ENCODE results near the gene FBRSL1. TPM values are rescaled to one million over a fixed set of nuclear protein-coding genes. Genes with fewer than 3 reads are reported as not detected.

The FBRSL1 gene
- total and polyA plus RNA-seq, 2 of the 8 experiments (the other 6 are each of a cell fraction or from before 2014, with no cell fraction given) = 18.4 to 109 TPM

DNA sequence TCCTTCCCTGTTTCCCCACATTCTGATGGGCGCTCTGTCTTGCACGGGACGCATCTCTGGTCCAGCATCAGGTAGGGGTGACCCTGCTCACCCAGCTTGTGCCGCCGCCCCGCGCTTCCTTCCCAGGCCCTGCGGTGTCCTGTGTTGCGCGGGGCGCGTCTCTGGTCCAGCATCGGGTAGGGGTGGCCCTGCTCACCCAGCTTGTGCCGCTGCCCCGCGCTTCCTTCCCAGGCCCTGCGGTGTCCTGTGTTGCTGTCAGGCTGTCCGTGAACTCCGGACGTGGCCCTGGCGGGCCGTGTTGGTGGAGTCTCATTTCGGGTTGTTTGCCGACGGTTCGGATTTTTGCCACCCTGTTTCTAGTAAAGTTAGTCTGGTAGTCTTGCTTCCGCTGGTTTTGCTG, 6.8 kb downstream of the FBRSL1 start:
- no peak for DNase-seq (ENCODE audit: low read depth in 1 of 2, low spot score in 2 of 2)
- Histone ChIP-seq H3K56ac (replicated peaks; ENCODE audit: insufficient read length, low read depth, low read length) (no peak overlapping the region), H3K79me1 (ENCODE audit: low read depth, low read length) (peaks cover 34% of the 10 kb centered on the region), H2AFZ (ENCODE audit: low read length) (no peak overlapping the region), H2AK5ac (ENCODE audit: low read depth, low read length) (no peak overlapping the region), H2BK15ac (ENCODE audit: low read length) (no peak overlapping the region), H3K36me3 (ENCODE audit: control insufficient read depth in 2 of 4, insufficient read depth in 4 of 4, low read length in 3 of 4) (no peaks in the 10 kb centered on the region), H4K91ac (replicated peaks; ENCODE audit: insufficient read length, low read length) (no peak overlapping the region), H2BK20ac (ENCODE audit: low read length) (no peak overlapping the region), H2BK12ac (ENCODE audit: low read depth, low read length) (no peak overlapping the region), H3K4me3 (ENCODE audit: extremely low read depth in 1 of 4, insufficient read depth in 2 of 4, low read depth in 3 of 4, low read length in 4 of 4) (no peak overlapping the region), H4K8ac (ENCODE audit: extremely low read depth, insufficient read depth, low read length) (no peak overlapping the region), H3K4me1 (replicated peaks in 1 of 4; ENCODE audit: control insufficient read depth in 3 of 4, insufficient read depth in 4 of 4, low read length in 3 of 4) (peaks cover 0 to 8% (median 3%) of the 10 kb centered on the region in 4 experiments; a peak in 3 of 7 replicates), H3K9ac (replicated peaks in 1 of 4; ENCODE audit: extremely low read depth in 1 of 4, low read depth in 3 of 4, low read length in 3 of 4) (no peak overlapping the region; a peak in 1 of 7 replicates), H3K18ac (ENCODE audit: extremely low read depth, low read length) (no peak overlapping the region), H2BK5ac (ENCODE audit: low read depth, low read length) (no peak overlapping the region), H3K4ac (replicated peaks; ENCODE audit: insufficient read length, low read depth, low read length) (no peak overlapping the region), H3K9me3 (ENCODE audit: insufficient read depth in 2 of 2, low read depth in 1 of 2, low read length in 1 of 2) (no peaks in the 10 kb centered on the region), H3K14ac (ENCODE audit: insufficient read length) (no peak overlapping the region), H4K20me1 (replicated peaks in 1 of 2; ENCODE audit: control insufficient read depth in 1 of 2, insufficient read depth in 2 of 2, low read length in 2 of 2) (peaks cover 77 to 86% of the 10 kb centered on the region in 2 experiments), H4K5ac (ENCODE audit: insufficient read length, low read depth, low read length) (no peak overlapping the region), H3K27me3 (replicated peaks in 1 of 4; ENCODE audit: control insufficient read depth in 3 of 4, extremely low read depth in 1 of 4, insufficient read depth in 3 of 4, low read length in 3 of 4) (peaks cover 0 to 5% (median 2%) of the 10 kb centered on the region in 4 experiments; a peak in 3 of 7 replicates), H3K27ac (ENCODE audit: low read depth, low read length) (no peak overlapping the region), H3K79me2 (ENCODE audit: control insufficient read depth in 1 of 2, insufficient read depth in 2 of 2, low read length in 2 of 2) (peaks cover 0 to 82% of the 10 kb centered on the region in 2 experiments; a peak in 3 of 4 replicates), H2BK120ac (replicated peaks; ENCODE audit: low read depth, low read length) (no peak overlapping the region), H3K4me2 (ENCODE audit: insufficient read depth in 1 of 2, low read depth in 2 of 2, low read length in 2 of 2) (no peak overlapping the region), H3K23ac (ENCODE audit: insufficient read length) (no peak overlapping the region), H3K23me2 (ENCODE audit: low read depth, low read length) (no peaks in the 10 kb centered on the region)
- WGBS, 2 experiments (ENCODE audit: extremely low coverage in 1 of 2, insufficient coverage in 1 of 2, insufficient read length in 1 of 2, insufficient replicate concordance in 2 of 2, low coverage in 1 of 2, low lambda C conversion rate in 2 of 2, missing lambda C conversion rate in 1 of 2) = 93% methylated on average over 25 of the region's 27 CpGs; no CpG with 5 or more reads in 1 of the 2 experiments
- CTCF ChIA-PET (ENCODE audit: partially characterized antibody) = interaction anchor here (3.5 kb wide), 1 partner anchor 27 kb away, joined by 16 read pairs; no protein-coding TSS in a partner anchor
- POLR2A ChIA-PET (ENCODE audit: partially characterized antibody) = no interaction called here
- no peak for FAIRE-seq
- TF ChIP-seq GABPA (IDR thresholded peaks at IDR 0.05; ENCODE audit: borderline replicate concordance, insufficient read depth, low read length) (no peak), EP300 (IDR thresholded peaks at IDR 0.05; ENCODE audit: borderline replicate concordance in 1 of 2, low read depth in 2 of 2, low read length in 2 of 2) (no peak), BACH1 (IDR thresholded peaks at IDR 0.05; ENCODE audit: low read length) (no peak), SP1 (IDR thresholded peaks at IDR 0.05; ENCODE audit: low read depth, low read length) (no peak), RNF2 (IDR thresholded peaks at IDR 0.05; ENCODE audit: borderline replicate concordance, low read depth, low read length, missing control alignments, poor library complexity, severe bottlenecking) (no peak), POLR2AphosphoS5 (IDR thresholded peaks at IDR 0.05; ENCODE audit: low read depth, low read length) (no peak), KDM5A (IDR thresholded peaks at IDR 0.05; ENCODE audit: low read length) (no peak), SAP30 (IDR thresholded peaks at IDR 0.05; ENCODE audit: insufficient read depth, insufficient replicate concordance, low read length) (no peak), EGR1 (IDR thresholded peaks at IDR 0.05; ENCODE audit: borderline replicate concordance, low read depth, low read length) (no peak)
- TF ChIP-seq, protein P1, sequence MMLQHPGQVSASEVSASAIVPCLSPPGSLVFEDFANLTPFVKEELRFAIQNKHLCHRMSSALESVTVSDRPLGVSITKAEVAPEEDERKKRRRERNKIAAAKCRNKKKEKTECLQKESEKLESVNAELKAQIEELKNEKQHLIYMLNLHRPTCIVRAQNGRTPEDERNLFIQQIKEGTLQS (IDR thresholded peaks at IDR 0.05; ENCODE audit: insufficient read depth, low read depth, low read length) = no peak
- TF ChIP-seq, protein P2, sequence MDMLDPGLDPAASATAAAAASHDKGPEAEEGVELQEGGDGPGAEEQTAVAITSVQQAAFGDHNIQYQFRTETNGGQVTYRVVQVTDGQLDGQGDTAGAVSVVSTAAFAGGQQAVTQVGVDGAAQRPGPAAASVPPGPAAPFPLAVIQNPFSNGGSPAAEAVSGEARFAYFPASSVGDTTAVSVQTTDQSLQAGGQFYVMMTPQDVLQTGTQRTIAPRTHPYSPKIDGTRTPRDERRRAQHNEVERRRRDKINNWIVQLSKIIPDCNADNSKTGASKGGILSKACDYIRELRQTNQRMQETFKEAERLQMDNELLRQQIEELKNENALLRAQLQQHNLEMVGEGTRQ (IDR thresholded peaks at IDR 0.05; ENCODE audit: low read length) = no peak
